GM20000 (cell line): ENCODE measurements around the gene C2orf42.

Experiments
- DNase-seq: peaks from one replicate; pipeline ENCODE4 v3.0.0; 2012; ENCODE audit warnings: low spot score
- TF ChIP-seq, protein P1 (sequence below): IDR thresholded peaks from 2 replicates; pipeline ENCODE4 v1.5.1; 2012; ENCODE audit warnings: mild to moderate bottlenecking, control low read depth; ENCODE audit errors: extremely low read depth, missing control alignments

The C2orf42 gene

DNA sequence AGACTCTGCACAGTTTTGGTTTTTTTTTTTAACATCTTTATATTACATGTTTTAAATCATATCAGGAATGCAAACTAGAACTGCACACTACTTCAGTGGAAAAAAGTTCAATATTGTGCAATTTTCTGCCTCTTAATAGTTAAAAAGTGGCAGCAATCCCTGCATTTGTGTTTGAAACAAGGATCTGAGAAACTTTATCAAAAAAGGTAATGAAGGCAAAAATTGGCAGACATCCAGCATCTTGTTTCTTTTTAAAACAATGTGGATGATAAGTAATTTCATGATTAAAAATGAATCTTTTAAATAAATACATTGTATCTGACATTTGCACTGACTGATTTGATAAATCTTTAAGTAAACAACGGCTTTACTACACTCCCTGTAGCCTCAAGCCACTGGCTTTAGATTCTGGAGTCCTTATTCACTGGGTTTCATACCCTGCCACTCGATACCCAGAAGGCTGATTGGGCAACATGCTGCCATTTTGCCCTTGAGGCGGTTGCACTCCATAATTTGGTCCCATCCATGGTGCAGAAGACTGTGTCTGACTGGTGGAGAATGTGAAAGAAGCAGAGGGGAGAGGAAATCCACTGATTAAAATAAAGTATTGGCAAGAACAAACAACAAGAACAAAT is 21.6 kb upstream of the C2orf42 start:
- TF ChIP-seq, protein P1, sequence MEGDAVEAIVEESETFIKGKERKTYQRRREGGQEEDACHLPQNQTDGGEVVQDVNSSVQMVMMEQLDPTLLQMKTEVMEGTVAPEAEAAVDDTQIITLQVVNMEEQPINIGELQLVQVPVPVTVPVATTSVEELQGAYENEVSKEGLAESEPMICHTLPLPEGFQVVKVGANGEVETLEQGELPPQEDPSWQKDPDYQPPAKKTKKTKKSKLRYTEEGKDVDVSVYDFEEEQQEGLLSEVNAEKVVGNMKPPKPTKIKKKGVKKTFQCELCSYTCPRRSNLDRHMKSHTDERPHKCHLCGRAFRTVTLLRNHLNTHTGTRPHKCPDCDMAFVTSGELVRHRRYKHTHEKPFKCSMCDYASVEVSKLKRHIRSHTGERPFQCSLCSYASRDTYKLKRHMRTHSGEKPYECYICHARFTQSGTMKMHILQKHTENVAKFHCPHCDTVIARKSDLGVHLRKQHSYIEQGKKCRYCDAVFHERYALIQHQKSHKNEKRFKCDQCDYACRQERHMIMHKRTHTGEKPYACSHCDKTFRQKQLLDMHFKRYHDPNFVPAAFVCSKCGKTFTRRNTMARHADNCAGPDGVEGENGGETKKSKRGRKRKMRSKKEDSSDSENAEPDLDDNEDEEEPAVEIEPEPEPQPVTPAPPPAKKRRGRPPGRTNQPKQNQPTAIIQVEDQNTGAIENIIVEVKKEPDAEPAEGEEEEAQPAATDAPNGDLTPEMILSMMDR: no peak
- no peak for DNase-seq

DNA sequence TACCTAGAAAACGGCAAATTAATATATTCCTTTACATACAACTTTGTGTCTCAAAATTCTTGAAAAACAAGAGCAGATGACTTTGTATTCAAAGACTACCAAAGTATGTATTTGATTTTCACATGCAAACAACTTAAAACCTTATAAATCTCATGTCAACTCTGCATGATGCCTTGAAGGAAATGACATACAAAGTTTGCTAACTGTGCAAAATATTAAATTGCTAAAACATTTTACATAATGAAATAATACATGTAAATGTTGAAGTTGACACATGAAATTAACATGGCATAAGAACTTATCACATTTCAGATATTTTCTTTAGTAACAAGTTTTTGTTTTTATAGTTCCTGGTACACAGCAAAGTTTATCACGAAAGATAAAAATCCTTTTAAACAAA is 20.8 kb upstream of the C2orf42 start:
- TF ChIP-seq, protein P1: no peak

GRCh38 chr2:70204452-70204851 is 13.6 kb upstream of the C2orf42 start:
- TF ChIP-seq, protein P1: no peak
- DNase-seq: no peak

More for the DNA sequence above, 20.8 kb upstream of the C2orf42 start:
- no peak for DNase-seq

- no peak for DNase-seq
- TF ChIP-seq, protein P1: no peak
Measured at GRCh38 chr2:70203086-70203485, 12.3 kb upstream of the C2orf42 start.

- no peak for DNase-seq
- TF ChIP-seq, protein P1: no peak
Measured at GRCh38 chr2:70202236-70202806, 11.5 kb upstream of the C2orf42 start.

DNA sequence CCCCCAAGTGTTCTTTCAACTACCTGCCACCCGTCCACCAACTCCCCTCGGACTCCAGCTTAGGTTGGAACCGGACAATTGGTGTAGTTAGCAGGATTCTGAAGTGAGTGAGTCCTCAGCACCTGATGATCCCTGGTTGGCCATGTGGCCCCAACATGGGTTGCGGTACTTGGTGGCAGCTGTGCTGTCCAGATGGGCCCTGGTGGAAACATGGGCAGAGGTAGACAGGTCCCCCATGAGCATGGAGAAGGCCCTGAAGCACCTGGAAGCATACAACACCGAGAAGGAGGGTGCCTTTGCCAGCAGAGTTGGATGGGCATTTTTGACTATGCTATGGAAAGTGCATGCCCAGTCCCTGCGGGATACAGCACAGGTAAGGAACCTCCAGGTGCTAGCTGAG is 11.0 kb upstream of the C2orf42 start:
- TF ChIP-seq, protein P1: no peak
- DNase-seq: no peak

DNA sequence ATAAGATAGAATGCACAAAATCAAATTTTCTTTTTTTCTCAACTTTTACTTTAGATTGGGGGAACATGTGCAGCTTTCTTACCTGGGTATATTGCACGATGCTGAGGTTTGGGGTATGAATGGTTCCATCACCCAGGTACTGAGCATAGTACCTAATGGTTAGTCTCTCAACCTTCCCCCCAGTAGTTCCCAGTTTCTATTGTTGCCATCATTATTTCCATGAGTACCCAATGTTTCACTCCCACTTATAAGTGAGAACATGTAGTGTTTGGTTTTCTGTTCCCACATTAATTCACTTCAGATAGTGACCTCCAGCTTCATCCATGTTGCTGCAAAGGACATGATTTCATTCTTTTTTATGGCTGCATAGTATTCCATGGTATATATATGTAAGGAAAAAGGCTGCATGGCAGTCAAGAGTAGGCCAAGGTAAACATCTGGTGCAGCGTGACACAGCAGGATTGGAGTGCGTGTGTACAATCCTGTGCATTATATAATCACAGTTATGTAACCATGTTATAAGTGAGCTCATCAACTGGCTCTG is 10.5 kb upstream of the C2orf42 start:
- DNase-seq: no peak
- TF ChIP-seq, protein P1: no peak
